Sigmoid colon (tissue), 4 donors: ENCODE measurements around the gene B4GALT3.

ENCODE experiments used
- POLR2A ChIP-seq, 2 donors: fragments of 450-650 bp; IDR thresholded peaks; one replicate each; pipeline ENCODE4 v1.6.1; 2016; ENCODE audit warnings: antibody characterized with exemption in 2 of 2, mild to moderate bottlenecking in 2 of 2, moderate library complexity in 2 of 2
- POLR2AphosphoS5 ChIP-seq, 4 donors: sonication (generic); formaldehyde crosslinking; IDR thresholded peaks; one replicate each; pipeline ENCODE4 v1.6.1; 2017; ENCODE audit warnings: antibody characterized with exemption in 4 of 4
- TF ChIP-seq, protein P1 (sequence below), 4 experiments: fragments of 450-650 bp in 3 of 4; fragments of 200-600 bp in 1 of 4; IDR thresholded peaks; one replicate each; pipeline ENCODE4 v1.5.1; 2016 to 2019; ENCODE audit warnings: antibody characterized with exemption in 4 of 4, mild to moderate bottlenecking in 3 of 4, moderate library complexity in 2 of 4

GRCh38 chr1:161209790-161210409 is 32.6 kb upstream of the B4GALT3 start:
- TF ChIP-seq, protein P1, sequence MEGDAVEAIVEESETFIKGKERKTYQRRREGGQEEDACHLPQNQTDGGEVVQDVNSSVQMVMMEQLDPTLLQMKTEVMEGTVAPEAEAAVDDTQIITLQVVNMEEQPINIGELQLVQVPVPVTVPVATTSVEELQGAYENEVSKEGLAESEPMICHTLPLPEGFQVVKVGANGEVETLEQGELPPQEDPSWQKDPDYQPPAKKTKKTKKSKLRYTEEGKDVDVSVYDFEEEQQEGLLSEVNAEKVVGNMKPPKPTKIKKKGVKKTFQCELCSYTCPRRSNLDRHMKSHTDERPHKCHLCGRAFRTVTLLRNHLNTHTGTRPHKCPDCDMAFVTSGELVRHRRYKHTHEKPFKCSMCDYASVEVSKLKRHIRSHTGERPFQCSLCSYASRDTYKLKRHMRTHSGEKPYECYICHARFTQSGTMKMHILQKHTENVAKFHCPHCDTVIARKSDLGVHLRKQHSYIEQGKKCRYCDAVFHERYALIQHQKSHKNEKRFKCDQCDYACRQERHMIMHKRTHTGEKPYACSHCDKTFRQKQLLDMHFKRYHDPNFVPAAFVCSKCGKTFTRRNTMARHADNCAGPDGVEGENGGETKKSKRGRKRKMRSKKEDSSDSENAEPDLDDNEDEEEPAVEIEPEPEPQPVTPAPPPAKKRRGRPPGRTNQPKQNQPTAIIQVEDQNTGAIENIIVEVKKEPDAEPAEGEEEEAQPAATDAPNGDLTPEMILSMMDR (IDR thresholded peaks at IDR 0.05): peak; percentile 72 to 94 (median 87)
- peak in 2 of 4 donors; percentile 21 to 27 for TF ChIP-seq POLR2AphosphoS5 (IDR thresholded peaks at IDR 0.05)
- TF ChIP-seq POLR2A (IDR thresholded peaks at IDR 0.05): no peak
